Measurements from ENCODE around the gene KIF26B.
"Not testable (repeated sequence)": the region's sequence is repeated elsewhere in the genome, so short reads cannot be mapped to it uniquely, and the experiment has no call there.

The KIF26B gene

GRCh38 chr1:245388687-245389086 is 233.9 kb downstream of the KIF26B start:
- DNase-seq (ENCODE audit: low read depth) = no peak

DNA sequence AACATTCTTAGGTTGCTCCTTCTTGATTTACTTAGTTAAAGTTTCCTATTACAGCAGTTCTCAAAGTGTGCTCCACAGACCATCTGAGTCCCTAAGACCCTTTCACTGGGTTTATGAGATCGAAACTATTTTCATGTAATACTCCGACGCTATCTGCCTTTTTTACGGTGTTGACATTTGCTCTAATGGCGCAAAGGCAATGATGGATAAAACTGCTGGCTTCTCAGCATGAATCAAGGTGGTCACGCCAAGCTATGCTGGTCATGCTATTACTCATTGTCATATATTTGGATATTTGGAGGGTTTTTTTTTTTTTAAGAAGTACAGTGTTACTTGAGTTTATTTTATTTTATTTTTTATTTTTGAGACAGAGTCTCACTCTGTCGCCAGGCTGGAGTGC is 235.1 kb downstream of the KIF26B start:
- no peak for DNase-seq (ENCODE audit: low read depth)

- no peak for DNase-seq (ENCODE audit: low read depth)
Observed at GRCh38 chr1:245390975-245391374, 236.2 kb downstream of the KIF26B start.

DNA sequence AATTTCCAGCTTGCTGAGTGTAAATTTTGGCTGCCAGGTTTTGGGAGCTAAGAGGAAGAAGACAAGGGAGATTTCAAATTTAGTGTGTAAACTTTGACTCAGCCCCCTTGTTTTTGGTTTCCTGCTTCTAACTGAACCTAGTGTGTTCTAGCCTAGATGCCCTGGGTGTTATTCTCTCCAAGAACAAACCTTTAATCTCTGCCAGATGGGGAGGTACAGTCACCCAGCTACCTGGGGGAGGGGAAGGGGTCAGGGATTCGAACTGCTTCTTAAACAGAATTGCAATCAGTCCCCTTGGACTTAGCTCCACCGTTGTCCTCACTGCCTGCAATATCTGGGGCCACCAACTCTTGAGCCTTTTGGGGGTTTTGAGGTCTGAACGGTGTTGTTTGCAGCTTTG is 238.9 kb downstream of the KIF26B start:
- no peak for DNase-seq (ENCODE audit: low read depth)

GRCh38 chr1:245395680-245396079 is 240.9 kb downstream of the KIF26B start:
- DNase-seq (ENCODE audit: low read depth) = no peak

- DNase-seq (ENCODE audit: low read depth) = no peak
Observed at GRCh38 chr1:245396615-245397014, 241.8 kb downstream of the KIF26B start.

DNA sequence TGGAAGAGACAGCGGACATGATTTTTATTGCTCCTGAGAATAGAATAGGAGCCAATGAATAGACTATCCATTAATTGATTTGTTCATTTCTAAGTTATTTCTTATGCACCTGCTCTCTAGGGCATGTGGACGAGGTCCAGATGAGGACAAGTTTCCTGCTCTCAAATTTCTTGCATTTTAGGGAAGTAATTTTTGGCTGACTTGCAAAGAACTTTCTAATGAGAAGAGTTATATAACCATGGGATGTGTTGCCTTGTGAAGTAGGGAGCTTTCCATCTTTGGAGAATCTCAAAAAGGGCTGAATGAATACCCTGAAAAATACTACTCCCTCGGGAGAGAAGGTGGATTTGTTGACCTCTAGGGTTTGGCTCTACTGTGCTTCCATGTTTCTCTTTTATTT is 243.0 kb downstream of the KIF26B start:
- DNase-seq (ENCODE audit: low read depth) = no peak

GRCh38 chr1:245398180-245398579 is 243.4 kb downstream of the KIF26B start:
- no peak for DNase-seq (ENCODE audit: low read depth)

DNA sequence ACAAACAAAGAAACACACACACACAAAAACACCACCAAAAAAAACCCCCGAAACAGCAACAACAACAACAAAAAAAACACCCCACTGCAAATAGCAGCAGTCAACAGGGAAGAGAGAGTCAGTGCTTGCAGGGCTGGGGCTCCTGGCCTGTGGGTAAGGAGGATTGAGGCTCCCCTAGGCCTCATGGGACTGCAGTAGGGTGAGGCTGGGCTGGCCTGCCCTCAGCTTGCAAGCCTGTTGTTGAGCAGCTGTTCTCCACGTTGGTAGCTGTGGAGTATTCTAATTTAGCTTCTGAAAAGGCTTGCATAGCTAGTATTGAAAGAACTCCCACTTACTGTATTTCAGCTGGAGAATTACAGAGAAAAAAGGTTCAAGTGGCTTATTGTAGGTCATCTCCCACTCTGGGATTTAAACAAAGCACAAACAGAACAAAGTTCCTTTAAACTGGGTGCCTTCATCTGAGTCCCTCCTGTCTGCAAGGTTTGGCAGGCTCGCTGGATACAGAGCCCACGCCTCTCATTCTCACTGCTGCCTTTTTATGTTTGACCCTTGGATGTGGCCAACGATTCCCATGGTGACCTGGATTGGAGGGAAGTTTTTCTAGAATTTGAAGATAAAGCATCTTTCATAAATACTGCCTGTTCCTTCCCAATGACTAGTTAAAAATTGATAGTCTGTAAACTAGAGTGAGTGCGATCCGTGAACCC is 247.2 kb downstream of the KIF26B start:
- DNase-seq (ENCODE audit: low read depth) = no peak

- not testable (repeated sequence) for DNase-seq (ENCODE audit: low read depth)
Observed at GRCh38 chr1:245402998-245403397, 248.2 kb downstream of the KIF26B start.

- DNase-seq (ENCODE audit: low read depth) = no peak
Observed at GRCh38 chr1:245404527-245404926, 249.7 kb downstream of the KIF26B start.

GRCh38 chr1:245404952-245405351 is 250.2 kb downstream of the KIF26B start:
- no peak for DNase-seq (ENCODE audit: low read depth)

GRCh38 chr1:245406426-245406825 is 251.6 kb downstream of the KIF26B start:
- DNase-seq (ENCODE audit: low read depth) = no peak

DNA sequence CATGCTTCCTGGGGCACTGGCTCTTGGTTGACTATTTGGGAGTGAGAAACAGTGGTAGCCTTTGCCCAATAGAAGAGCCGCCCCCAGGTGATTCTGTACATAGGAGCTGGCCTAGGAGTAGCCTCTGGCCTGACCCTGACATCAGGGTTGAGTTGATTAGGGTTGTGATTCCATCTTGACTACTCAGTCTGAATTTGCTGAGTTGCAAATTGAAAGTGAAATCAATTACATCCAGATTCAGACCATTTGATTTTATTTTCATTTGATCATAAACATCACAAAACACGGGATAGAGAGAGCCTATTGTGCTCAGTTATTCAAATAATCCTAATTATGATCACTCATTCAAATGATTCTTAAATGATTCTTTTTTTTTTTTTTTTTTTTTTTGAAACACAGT is 253.2 kb downstream of the KIF26B start:
- DNase-seq (ENCODE audit: low read depth) = no peak

DNA sequence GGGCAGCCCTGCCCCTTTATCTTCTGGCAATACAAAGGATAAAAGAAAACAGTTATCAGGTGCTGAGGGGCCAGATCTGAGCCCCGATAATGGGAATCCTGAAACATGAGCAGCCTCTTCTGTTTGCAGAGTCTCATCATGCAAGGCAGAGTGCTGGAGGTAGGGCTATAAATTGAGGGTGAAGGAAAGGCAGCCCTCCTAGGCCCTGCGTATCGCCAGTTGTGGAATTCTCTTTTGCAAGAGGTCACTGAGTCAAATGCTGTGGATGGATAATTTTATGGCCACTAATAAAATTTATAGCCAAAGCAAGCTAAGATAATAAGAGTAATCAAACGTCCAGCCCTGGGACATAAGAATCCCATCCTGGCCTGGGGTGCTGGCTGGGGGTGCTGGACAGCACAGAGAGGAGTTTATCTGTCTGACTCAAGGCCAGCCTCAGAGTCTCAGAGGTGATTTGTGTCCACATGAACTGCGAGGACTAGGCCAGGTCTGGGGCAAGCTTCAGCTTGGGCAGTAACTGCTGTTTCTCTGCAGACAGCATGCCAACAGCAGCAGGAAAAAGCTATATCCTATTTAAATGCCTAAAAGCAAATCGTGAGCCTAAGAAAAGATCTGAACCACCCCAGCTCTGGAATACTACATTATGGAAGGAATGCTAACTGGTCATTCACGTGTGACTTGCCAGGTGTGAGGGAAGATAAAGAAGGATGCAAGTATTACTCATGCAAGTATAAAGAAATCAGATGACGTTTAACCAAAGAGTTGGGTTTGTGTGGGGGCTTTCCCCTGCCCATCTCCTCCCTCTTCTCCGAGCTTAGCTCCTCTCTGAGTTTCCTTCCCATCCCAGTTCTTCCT is 254.8 kb downstream of the KIF26B start:
- no peak for DNase-seq (ENCODE audit: low read depth)

DNA sequence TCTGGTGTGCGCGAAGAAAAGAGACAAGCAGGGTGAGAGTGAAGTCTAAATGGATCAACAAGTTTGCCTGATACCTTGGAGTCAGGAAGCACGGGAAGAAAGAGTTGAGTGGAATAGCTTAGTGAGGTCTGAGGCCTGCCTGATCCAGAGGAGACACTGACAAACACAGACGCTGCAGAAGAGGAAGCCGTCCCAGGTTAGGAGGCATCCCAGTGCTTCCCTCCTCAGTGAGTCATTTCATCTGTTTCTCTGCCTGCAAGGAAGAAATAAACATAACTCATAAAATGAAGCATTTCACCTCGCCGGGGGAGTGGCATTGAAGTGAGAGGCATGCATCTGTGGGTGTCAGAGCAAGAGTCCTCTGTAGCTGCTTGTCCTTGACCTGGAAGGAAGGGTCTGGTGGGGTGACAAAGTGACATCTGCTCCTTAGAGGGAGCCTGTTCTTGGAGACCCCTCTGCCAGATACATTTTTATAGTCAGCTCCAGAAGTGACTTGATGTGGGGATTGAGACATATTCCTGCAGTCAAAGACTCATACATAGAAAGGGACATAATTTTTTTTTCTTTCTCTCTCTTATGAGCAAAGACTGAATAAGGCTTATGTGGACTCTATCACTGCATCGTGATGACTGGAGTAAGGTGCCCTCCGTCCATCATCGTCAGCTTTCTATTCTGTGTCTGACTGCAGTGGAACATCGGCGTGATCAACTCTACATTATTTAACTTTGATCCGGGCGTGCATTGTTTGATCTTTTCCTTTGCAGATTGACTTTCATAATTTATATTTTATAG is 256.7 kb downstream of the KIF26B start:
- DNase-seq (ENCODE audit: low read depth) = no peak

GRCh38 chr1:245412306-245412705 is 257.5 kb downstream of the KIF26B start:
- no peak for DNase-seq (ENCODE audit: low read depth)

- no peak for DNase-seq (ENCODE audit: low read depth)
Observed at GRCh38 chr1:245416781-245417180, 262.0 kb downstream of the KIF26B start.

DNA sequence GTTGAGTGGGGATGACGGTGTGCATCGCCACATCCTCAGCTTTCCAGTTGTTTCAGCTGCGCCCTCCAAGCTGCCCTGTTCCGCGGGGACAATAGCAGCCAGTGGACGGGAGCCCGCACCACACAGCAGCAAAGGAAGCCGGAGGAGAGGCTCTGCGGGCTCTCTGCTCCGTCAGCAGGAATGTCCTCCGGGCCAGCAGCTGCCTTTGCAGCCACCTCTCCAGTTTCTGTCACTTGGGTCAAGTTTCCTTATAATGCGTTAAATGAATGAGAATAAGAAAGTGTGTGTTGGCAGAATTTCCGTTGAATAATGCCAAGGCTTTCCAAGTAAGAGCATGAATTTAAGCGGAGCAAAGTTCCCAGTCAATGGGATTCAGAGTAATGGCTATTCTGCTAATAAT is 263.3 kb downstream of the KIF26B start:
- DNase-seq (ENCODE audit: low read depth) = no peak

DNA sequence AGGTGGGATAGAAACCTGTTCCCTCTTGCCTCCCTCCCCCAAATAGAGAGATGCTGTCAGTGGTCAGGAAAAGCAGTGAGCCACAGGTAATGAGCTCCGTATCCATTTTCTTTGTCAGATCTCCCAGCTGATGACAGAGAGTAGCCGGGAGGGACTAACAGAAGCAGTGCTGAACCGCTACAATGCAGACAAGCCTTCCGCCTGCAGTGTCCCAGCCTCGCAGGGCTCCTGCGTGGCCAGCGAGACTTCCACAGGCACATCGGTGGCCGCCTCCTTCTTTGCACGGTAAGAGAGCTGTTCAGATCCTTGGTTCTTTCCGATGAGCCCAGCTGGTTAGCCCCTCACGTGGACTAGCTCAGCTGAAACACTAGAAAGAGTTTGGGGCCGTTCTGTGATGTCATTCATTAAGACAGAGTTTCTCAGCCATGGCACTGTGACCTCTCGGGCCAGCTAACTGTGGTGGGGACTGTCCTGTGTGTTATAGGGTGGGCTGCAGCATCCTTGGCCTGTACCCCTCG is 264.7 kb downstream of the KIF26B start:
- no peak for DNase-seq (ENCODE audit: low read depth)

DNA sequence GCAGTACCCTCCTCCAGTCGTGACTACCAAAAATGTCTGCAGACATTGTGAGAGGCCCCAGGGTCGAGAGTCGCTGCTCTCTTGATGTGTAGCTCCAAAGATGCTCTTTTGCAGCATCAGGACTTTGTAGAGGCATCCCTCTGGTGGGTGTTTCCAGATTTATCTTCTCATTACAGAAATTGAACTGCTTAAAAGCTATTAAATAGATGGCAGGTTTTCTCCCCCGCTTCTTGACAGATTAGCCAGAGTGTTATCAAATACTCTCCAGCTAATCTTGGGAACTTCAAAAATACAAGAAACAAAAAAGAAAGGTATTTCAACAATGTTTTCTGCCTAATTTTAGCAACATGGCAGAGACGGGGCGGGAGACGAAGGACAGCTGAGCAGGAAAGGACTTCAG is 265.2 kb downstream of the KIF26B start:
- DNase-seq (ENCODE audit: low read depth) = no peak

DNA sequence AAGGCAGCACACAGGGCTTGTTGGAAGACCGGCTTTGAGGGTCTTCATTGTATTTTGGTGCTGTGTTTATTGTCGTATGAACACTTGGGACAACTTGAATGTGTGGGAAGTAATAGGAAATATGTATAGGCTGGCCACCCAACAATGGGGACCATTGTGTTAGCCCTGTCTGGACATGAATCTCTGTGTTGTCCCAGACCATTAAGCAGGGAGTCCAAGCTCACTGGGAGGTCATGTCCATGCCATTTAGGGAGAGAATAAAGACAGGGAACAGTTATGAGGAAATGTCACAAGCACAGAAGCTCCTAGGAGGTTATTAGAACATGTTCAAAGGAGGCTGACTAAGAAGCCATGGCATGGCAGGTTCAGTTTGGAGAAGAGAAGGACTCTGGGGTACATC is 266.1 kb downstream of the KIF26B start:
- DNase-seq (ENCODE audit: low read depth) = no peak

GRCh38 chr1:245428681-245429080 is 273.9 kb downstream of the KIF26B start:
- no peak for DNase-seq (ENCODE audit: low read depth)

Data from CMK (cell line).